Endometrium (tissue), 2 donors: ENCODE measurements around the gene MRPL3.
"Not testable (repeated sequence)": the region's sequence is repeated elsewhere in the genome, so short reads cannot be mapped to it uniquely, and the experiment has no call there.

Experiments
- FAIRE-seq: peaks from 2 replicates; lab custom pipeline; 2012; peaks lifted over from hg19 to GRCh38; lab: Jason Lieb, UNC
- donor health status: control.
- donor health status: control.

The MRPL3 gene

GRCh38 chr3:131494706-131495105 lies 8.1 kb downstream of the MRPL3 start:
- no peak for FAIRE-seq

- FAIRE-seq = no peak
Observed at GRCh38 chr3:131491775-131492174, 11.0 kb downstream of the MRPL3 start.

- FAIRE-seq = no peak
Observed at GRCh38 chr3:131491084-131491483, 11.7 kb downstream of the MRPL3 start.

GRCh38 chr3:131486545-131486944 lies 16.2 kb downstream of the MRPL3 start:
- not testable (repeated sequence) for FAIRE-seq

GRCh38 chr3:131485119-131485518 lies 17.7 kb downstream of the MRPL3 start:
- no peak for FAIRE-seq

- FAIRE-seq = no peak
Observed at GRCh38 chr3:131484496-131485111, 18.2 kb downstream of the MRPL3 start.

GRCh38 chr3:131480116-131480515 lies 22.7 kb downstream of the MRPL3 start:
- no peak for FAIRE-seq

GRCh38 chr3:131477813-131478212 lies 25.0 kb downstream of the MRPL3 start:
- no peak for FAIRE-seq

- FAIRE-seq = no peak
Observed at GRCh38 chr3:131474115-131474514, 28.7 kb downstream of the MRPL3 start.

GRCh38 chr3:131470377-131470776 lies 32.4 kb downstream of the MRPL3 start:
- FAIRE-seq = no peak

- FAIRE-seq = no peak
Observed at GRCh38 chr3:131458653-131459052, 44.1 kb downstream of the MRPL3 start.

GRCh38 chr3:131457220-131457619 lies 45.6 kb downstream of the MRPL3 start:
- no peak for FAIRE-seq

- no peak for FAIRE-seq
Observed at GRCh38 chr3:131454501-131454900, 48.3 kb downstream of the MRPL3 start.

- FAIRE-seq = no peak
Observed at GRCh38 chr3:131453533-131453932, 49.2 kb downstream of the MRPL3 start.

- no peak for FAIRE-seq
Observed at GRCh38 chr3:131447349-131447748, 55.4 kb downstream of the MRPL3 start.

- FAIRE-seq = no peak
Observed at GRCh38 chr3:131444180-131444579, 58.6 kb downstream of the MRPL3 start.

- FAIRE-seq = no peak
Observed at GRCh38 chr3:131439084-131439483, 63.7 kb downstream of the MRPL3 start.

GRCh38 chr3:131435000-131435399 lies 67.8 kb downstream of the MRPL3 start:
- no peak for FAIRE-seq

- FAIRE-seq = no peak
Observed at GRCh38 chr3:131432441-131432840, 70.3 kb downstream of the MRPL3 start.

GRCh38 chr3:131431754-131432153 lies 71.0 kb downstream of the MRPL3 start:
- no peak for FAIRE-seq

- FAIRE-seq = no peak
Observed at GRCh38 chr3:131427226-131427625, 75.5 kb downstream of the MRPL3 start.

- FAIRE-seq = no peak
Observed at GRCh38 chr3:131421957-131422498, 80.7 kb downstream of the MRPL3 start.

- no peak for FAIRE-seq
Observed at GRCh38 chr3:131421301-131421700, 81.5 kb downstream of the MRPL3 start.

GRCh38 chr3:131417751-131418150 lies 85.0 kb downstream of the MRPL3 start:
- no peak for FAIRE-seq
